ENCODE measurements around the gene IGF2. TPM values are rescaled to one million over a fixed set of nuclear protein-coding genes. Genes with fewer than 3 reads are reported as not detected.
"Not testable (repeated sequence)": the region's sequence is repeated elsewhere in the genome, so short reads cannot be mapped to it uniquely, and the experiment has no call there.

Gene IGF2
- polyA plus RNA-seq, 1 experiment: 16.6 TPM

- H3K9me3 ChIP-seq (ENCODE audit: control insufficient read depth, insufficient read depth, low read length): no peaks in the 10 kb centered on the region; the same call in 1 of the 2 replicates
- H3K4me3 ChIP-seq (ENCODE audit: low read depth, low read length): no peak overlapping the region
- POLR2A ChIA-PET: no interaction called here
- peaks cover 12% of the 10 kb centered on the region for H3K27me3 ChIP-seq (ENCODE audit: control insufficient read depth, insufficient read depth, low read length)
- CTCF ChIA-PET: interaction anchor here (0.6 kb wide), 1 partner anchor 161 kb away, joined by 3 read pairs; no protein-coding TSS in a partner anchor
- TF ChIP-seq CTCF (IDR thresholded peaks at IDR 0.05; ENCODE audit: low read depth, low read length): no peak
- H3K27ac ChIP-seq (ENCODE audit: low read depth, low read length): no peak overlapping the region
- DNase-seq (ENCODE audit: low read depth, low spot score): no peak
Observed at GRCh38 chr11:2180347-2180746, 41.2 kb upstream of the IGF2 start.

GRCh38 chr11:2179516-2179915, 40.3 kb upstream of the IGF2 start:
- ChIA-PET POLR2A (no interaction called here), CTCF (no interaction called here)
- no peak overlapping the region for H3K4me3 ChIP-seq (ENCODE audit: low read depth, low read length)
- no peak for DNase-seq (ENCODE audit: low read depth, low spot score)
- peaks cover 9% of the 10 kb centered on the region for H3K27me3 ChIP-seq (ENCODE audit: control insufficient read depth, insufficient read depth, low read length)
- no peak for TF ChIP-seq CTCF (IDR thresholded peaks at IDR 0.05; ENCODE audit: low read depth, low read length)
- H3K9me3 ChIP-seq (ENCODE audit: control insufficient read depth, insufficient read depth, low read length): no peaks in the 10 kb centered on the region; the same call in 1 of the 2 replicates
- no peak overlapping the region for H3K27ac ChIP-seq (ENCODE audit: low read depth, low read length)

DNA sequence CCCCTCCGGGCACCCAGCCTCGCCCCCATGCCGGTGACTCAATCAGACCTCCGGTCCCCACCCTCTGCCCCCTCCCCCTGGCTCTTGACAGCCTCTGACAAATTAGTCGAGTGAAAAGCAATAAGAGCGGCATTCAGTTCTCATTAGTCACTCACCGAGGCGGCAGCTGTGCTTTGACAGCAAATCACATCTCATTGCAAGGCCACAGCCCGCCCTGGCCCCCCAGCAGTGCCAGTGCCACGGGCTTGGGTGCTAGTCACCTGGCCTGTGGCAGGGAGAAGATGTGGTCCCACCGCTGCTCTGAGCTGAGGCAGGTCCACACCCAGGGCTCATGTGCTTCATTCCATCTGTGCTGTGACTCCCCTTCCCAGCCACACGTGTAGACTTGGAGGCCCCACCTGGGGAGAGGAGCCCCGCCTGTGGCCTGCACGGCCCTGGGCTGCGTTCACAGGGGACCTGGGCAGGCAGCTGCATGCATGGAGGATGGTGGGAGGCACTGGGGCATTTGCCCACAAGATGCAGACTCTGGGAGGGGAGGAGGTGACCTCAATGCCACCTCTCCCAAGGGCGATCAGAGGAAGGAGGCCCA, 39.8 kb upstream of the IGF2 start:
- ChIA-PET POLR2A (no interaction called here), CTCF (no interaction called here)
- Histone ChIP-seq H3K27ac (ENCODE audit: low read depth, low read length) (no peak overlapping the region), H3K4me3 (ENCODE audit: low read depth, low read length) (no peak overlapping the region), H3K9me3 (ENCODE audit: control insufficient read depth, insufficient read depth, low read length) (no peaks in the 10 kb centered on the region; the same call in 1 of the 2 replicates), H3K27me3 (ENCODE audit: control insufficient read depth, insufficient read depth, low read length) (peaks cover 9% of the 10 kb centered on the region)
- no peak for TF ChIP-seq CTCF (IDR thresholded peaks at IDR 0.05; ENCODE audit: low read depth, low read length)
- no peak for DNase-seq (ENCODE audit: low read depth, low spot score)

DNA sequence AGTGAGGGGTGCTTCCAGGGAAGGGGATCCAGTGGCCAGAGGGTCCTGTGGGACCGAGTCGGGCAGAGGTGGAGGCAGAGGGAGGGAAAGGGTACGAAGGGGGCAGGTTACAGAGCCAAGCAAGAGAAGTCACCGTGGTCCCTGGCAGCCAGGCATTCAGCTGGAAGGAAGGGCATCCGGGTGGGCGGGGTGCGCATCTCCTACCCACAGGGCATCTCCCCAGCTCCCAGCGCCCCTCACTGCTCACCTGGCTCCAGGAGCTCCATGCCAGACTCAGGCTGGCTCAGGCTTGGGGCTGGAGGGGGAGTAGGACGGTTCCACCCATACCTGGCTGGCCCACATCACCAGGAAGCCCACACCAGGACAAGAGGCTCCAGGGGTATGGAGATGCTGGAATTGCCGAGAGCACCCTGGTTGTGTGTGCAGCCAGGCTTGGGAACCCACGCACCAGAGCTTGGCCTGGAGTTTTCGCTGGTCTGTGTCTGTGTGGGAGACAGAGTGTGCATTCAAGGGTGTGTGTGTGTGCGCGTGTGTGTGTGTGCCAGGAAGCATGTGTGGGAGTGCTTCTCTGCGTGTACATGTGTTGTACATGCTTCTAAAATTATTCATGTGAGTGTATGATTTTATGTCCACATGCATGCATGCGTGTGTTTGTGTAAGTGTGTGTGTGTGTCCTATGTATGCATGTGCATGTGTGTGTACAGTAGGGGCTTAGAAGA, 39.0 kb upstream of the IGF2 start:
- DNase-seq (ENCODE audit: low read depth, low spot score); H3K27me3 ChIP-seq (ENCODE audit: control insufficient read depth, insufficient read depth, low read length); CTCF ChIA-PET; H3K4me3 ChIP-seq (ENCODE audit: low read depth, low read length); POLR2A ChIA-PET; H3K9me3 ChIP-seq (ENCODE audit: control insufficient read depth, insufficient read depth, low read length); H3K27ac ChIP-seq (ENCODE audit: low read depth, low read length): not testable (repeated sequence)

- DNase-seq (ENCODE audit: low read depth, low spot score): no peak
- H3K4me3 ChIP-seq (ENCODE audit: low read depth, low read length): no peak overlapping the region
- POLR2A ChIA-PET: no interaction called here
- CTCF ChIA-PET: no interaction called here
- no peak for TF ChIP-seq CTCF (IDR thresholded peaks at IDR 0.05; ENCODE audit: low read depth, low read length)
- H3K9me3 ChIP-seq (ENCODE audit: control insufficient read depth, insufficient read depth, low read length): no peaks in the 10 kb centered on the region; the same call in 1 of the 2 replicates
- H3K27me3 ChIP-seq (ENCODE audit: control insufficient read depth, insufficient read depth, low read length): peaks cover 3% of the 10 kb centered on the region
- no peak overlapping the region for H3K27ac ChIP-seq (ENCODE audit: low read depth, low read length)
Observed at GRCh38 chr11:2177076-2177475, 37.9 kb upstream of the IGF2 start.

Measured in AG04450 (cell line).